Ovary (tissue), 9 donors: ENCODE data around the gene MAPK8IP1. TPM values are rescaled to one million over a fixed set of nuclear protein-coding genes. Genes with fewer than 3 reads are reported as not detected.

Experiments
- DNase-seq, 5 donors: peaks; one replicate each; pipeline ENCODE4 v3.0.0-alpha.2; 2019 to 2020
- H3K27ac ChIP-seq, 2 donors: fragments of 200-600 bp; one replicate each; pipeline versions ENCODE4 v1.5.1 to v1.8.0; 2019 to 2022
- H3K27me3 ChIP-seq: fragments of 200-600 bp; one replicate; pipeline ENCODE4 v1.8.0; 2022
- H3K36me3 ChIP-seq: fragments of 200-600 bp; sonication (generic); one replicate; pipeline ENCODE4 v1.5.1; 2019
- H3K4me1 ChIP-seq: one replicate; pipeline ENCODE4 v1.8.1; 2013; ENCODE audit warnings: mild to moderate bottlenecking, moderate library complexity; ENCODE audit not compliant: insufficient read depth
- H3K4me3 ChIP-seq: fragments of 200-600 bp; sonication (generic); one replicate; pipeline ENCODE4 v1.5.1; 2017
- H3K9me3 ChIP-seq, 2 donors: fragments of 200-600 bp in 1 of 2; sonication (generic) in 1 of 2; one replicate each; pipeline versions ENCODE4 v1.5.1 to v1.8.1; 2013 to 2019; ENCODE audit warnings: mild to moderate bottlenecking in 1 of 2, moderate library complexity in 1 of 2
- EP300 ChIP-seq: sonication (generic); formaldehyde crosslinking; IDR thresholded peaks from one replicate; pipeline ENCODE4 v1.6.1; 2017; ENCODE audit warnings: antibody characterized with exemption
- POLR2A ChIP-seq: fragments of 450-650 bp; IDR thresholded peaks from one replicate; pipeline ENCODE4 v1.6.1; 2017; ENCODE audit warnings: antibody characterized with exemption, mild to moderate bottlenecking, moderate library complexity
- WGBS, 3 donors: extraction: QIAGEN DNeasy Blood & Tissue Kit in 1 of 3; methylation state at CpG; one replicate each; pipeline versions ENCODE4 v1.1.5 to v1.1.7; 2013 to 2017; 5-methylcytosine and 5-hydroxymethylcytosine counted together
- intact Hi-C, 4 donors: fragments of 100-400 bp; cut with DNase I; formaldehyde crosslinking; loops; one replicate each; pipeline versions ENCODE4 v1.11.0 to v1.15.1; 2022 to 2023
- polyA plus RNA-seq, 2 donors: library from polyadenylated mRNA; stranded (reverse); fragments of 200-250 nt in 1 of 2; fragments of 350-450 nt in 1 of 2; fragmentation: Illumina TruSeq in 1 of 2; extraction: RNeasy Lipid Tissue Mini Kit (QIAGEN cat#74804) in 1 of 2; gene quantifications; one replicate each; pipeline ENCODE4 v1.2.3, GENCODE V29; 2013 to 2014
- total RNA-seq, 7 donors: library from RNA; depleted of rRNA in 2 of 7; stranded (reverse); fragments of >200 nt in 2 of 7; fragmentation: NEBNext Ultra II Directional in 3 of 7; extraction: Animal tissue kit (Norgen Biotek cat#: 25700) in 3 of 7; gene quantifications; one replicate each; pipeline versions ENCODE4 v1.1.0 to v1.2.4, GENCODE V29; 2016 to 2023
- TF ChIP-seq, protein P1 (sequence below), 3 donors: fragments of 450-650 bp in 2 of 3; fragments of 200-600 bp in 1 of 3; IDR thresholded peaks; one replicate each; pipeline versions ENCODE4 v1.5.1 to v1.8.0; 2016 to 2022; ENCODE audit warnings: antibody characterized with exemption in 3 of 3, mild to moderate bottlenecking in 1 of 3
- donor health status: DM: no; HTN: no; CAD: no; lungs with moderate emphysema.
- donor health status: DM: no; HTN: no; CAD: no.
- donor health status: Bipolar disorder and iron deficiency.
- donor health status: DM: yes; HTN: yes; CAD: no.
- donor health status: DM: no; HTN: no; CAD: no.
- donor health status: DM: yes; HTN: yes; CAD: no.

MAPK8IP1 gene
- total and polyA plus RNA-seq, 9 donors, result 3.7 to 24.1 (median 14.4) TPM

DNA sequence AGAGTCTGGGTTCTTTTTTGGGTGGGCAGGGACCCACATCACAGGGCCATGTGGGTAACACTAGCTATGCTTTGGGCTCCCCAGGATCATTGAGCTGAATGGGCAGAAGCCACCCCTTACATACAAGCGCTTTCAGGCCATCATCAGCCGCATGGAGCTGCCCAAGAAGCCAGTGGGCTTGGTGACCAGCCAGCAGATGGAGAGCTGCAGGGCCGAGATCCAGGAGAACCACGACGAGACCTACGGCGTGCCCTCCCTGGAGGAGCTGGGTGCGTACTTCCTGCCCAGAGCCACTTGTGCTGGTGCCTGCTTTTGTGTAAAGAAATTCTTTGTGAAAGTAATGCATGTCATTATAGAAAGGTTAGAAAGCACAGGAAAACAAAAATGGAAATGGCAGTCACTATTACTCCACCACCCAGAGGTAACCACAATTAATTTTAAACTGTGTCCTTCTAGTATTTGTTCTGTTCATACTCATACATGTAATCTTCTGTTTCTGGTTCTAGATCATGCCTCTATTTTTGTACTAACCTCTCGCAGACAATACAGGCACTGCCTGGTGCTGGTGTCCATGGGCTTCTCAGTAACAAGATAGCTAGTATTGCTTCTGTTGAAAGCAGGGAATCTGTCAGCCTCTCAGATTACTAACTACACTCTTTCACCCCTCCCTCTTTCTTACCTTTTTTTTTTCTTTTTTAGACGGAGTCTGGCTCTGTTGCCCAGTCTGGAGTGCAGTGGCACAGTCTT lies 24.5 kb upstream of the MAPK8IP1 start:
- TF ChIP-seq EP300 (no peak), POLR2A (no peak)
- TF ChIP-seq, protein P1, sequence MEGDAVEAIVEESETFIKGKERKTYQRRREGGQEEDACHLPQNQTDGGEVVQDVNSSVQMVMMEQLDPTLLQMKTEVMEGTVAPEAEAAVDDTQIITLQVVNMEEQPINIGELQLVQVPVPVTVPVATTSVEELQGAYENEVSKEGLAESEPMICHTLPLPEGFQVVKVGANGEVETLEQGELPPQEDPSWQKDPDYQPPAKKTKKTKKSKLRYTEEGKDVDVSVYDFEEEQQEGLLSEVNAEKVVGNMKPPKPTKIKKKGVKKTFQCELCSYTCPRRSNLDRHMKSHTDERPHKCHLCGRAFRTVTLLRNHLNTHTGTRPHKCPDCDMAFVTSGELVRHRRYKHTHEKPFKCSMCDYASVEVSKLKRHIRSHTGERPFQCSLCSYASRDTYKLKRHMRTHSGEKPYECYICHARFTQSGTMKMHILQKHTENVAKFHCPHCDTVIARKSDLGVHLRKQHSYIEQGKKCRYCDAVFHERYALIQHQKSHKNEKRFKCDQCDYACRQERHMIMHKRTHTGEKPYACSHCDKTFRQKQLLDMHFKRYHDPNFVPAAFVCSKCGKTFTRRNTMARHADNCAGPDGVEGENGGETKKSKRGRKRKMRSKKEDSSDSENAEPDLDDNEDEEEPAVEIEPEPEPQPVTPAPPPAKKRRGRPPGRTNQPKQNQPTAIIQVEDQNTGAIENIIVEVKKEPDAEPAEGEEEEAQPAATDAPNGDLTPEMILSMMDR (IDR thresholded peaks at IDR 0.05), result no peak
- peaks cover 27% of the 10 kb centered on the region for H3K4me1 ChIP-seq
- no peaks in the 10 kb centered on the region for H3K27me3 ChIP-seq
- intact Hi-C loops, result no loop called here
- no peak overlapping the region for H3K4me3 ChIP-seq
- peak overlapping the region in 1 of 2 donors; percentile 60 for H3K27ac ChIP-seq
- no peaks in the 10 kb centered on the region for H3K36me3 ChIP-seq
- DNase-seq, result no peak
- H3K9me3 ChIP-seq, result no peaks in the 10 kb centered on the region
- WGBS, 3 donors, result 86 to 91% (median 90%) methylated on average over 10 of the region's 10 CpGs

DNA sequence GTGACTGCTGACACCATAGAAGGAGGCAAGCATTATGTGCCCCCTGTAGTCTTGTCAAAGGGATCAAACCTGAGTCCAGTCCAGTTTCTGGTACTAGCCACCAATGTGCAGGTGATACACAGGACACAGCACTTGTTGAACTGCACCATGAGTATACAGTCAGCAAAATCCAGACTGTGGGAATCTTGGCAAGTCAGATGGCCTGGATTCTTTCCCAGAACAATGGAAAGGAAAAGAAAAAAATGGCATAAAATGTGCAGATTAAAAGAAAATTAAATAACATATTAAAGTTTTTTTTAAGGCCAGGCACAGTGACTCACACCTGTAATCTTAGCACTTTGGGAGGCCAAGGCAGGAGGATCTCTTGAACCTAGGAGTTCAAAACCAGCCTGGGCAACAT lies 21.4 kb upstream of the MAPK8IP1 start:
- TF ChIP-seq, protein P1 (IDR thresholded peaks at IDR 0.05), result no peak
- TF ChIP-seq EP300 (no peak), POLR2A (no peak)
- Histone ChIP-seq H3K27me3 (no peaks in the 10 kb centered on the region), H3K4me1 (peaks cover 10% of the 10 kb centered on the region), H3K36me3 (no peaks in the 10 kb centered on the region), H3K4me3 (no peak overlapping the region), H3K9me3 (no peaks in the 10 kb centered on the region), H3K27ac (no peak overlapping the region)
- intact Hi-C loops, result no loop called here
- DNase-seq, result no peak

DNA sequence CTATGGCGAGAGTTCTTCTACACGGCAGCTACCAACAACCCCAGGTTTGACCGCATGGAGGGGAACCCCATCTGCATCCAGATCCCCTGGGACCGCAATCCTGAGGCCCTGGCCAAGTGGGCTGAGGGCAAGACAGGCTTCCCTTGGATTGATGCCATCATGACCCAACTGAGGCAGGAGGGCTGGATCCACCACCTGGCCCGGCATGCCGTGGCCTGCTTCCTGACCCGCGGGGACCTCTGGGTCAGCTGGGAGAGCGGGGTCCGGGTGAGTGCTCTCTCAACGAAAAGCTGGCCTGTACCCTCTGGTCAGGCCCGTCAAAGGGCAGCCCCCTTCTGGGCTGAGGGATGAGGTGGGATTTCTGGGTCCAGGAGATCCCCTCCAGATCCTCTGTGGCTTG lies 15.9 kb upstream of the MAPK8IP1 start:
- TF ChIP-seq EP300 (no peak), POLR2A (no peak)
- TF ChIP-seq, protein P1 (IDR thresholded peaks at IDR 0.05), result no peak
- intact Hi-C loops, result no loop called here
- no peak overlapping the region for H3K27ac ChIP-seq
- H3K36me3 ChIP-seq, result no peaks in the 10 kb centered on the region
- H3K9me3 ChIP-seq, result no peaks in the 10 kb centered on the region
- H3K4me1 ChIP-seq, result no peaks in the 10 kb centered on the region
- no peaks in the 10 kb centered on the region for H3K27me3 ChIP-seq
- WGBS, 3 donors, result 76 to 83% (median 82%) methylated on average over 10 to 12 of the region's 12 CpGs
- DNase-seq, result peak in 1 of 5 donors; percentile 24
- no peak overlapping the region for H3K4me3 ChIP-seq

DNA sequence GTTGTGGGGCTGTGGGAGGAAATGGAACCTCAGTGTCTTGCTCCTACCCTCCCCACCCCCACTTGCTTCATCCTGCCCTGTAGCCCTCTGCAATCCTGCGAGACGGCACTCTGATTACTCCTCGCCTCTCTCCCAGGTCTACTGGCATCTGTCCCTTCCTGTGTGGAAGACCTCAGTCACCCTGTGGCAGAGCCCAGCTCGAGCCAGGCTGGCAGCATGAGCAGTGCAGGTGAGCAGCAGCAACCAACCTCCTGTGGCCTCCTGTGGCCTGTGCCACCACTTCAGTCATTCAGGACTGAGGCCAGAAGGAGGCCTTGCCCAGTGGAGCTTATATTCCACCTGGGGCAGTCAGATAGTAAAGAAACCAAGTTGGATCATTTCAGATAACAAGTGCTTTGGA lies 14.7 kb upstream of the MAPK8IP1 start:
- DNase-seq, result peak in 1 of 5 donors; percentile 27
- no peaks in the 10 kb centered on the region for H3K27me3 ChIP-seq
- H3K36me3 ChIP-seq, result no peaks in the 10 kb centered on the region
- H3K27ac ChIP-seq, result no peak overlapping the region
- intact Hi-C loops, result no loop called here
- 84 to 87% (median 85%) methylated on average over 4 of the region's 4 CpGs for WGBS, 3 donors
- no peaks in the 10 kb centered on the region for H3K9me3 ChIP-seq
- no peak for TF ChIP-seq POLR2A
- TF ChIP-seq EP300, result no peak
- TF ChIP-seq, protein P1 (IDR thresholded peaks at IDR 0.05), result no peak
- H3K4me1 ChIP-seq, result no peaks in the 10 kb centered on the region
- H3K4me3 ChIP-seq, result no peak overlapping the region
